NCI-H187 (cell line): ENCODE results near the gene EIF4G2.
"Not testable (repeated sequence)": the region's sequence is repeated elsewhere in the genome, so short reads cannot be mapped to it uniquely, and the experiment has no call there.

Source experiments
- DNase-seq, 2 experiments: peaks; one replicate each; lab custom pipeline; 2025; lab: John Stamatoyannopoulos, UW

EIF4G2 gene

DNA sequence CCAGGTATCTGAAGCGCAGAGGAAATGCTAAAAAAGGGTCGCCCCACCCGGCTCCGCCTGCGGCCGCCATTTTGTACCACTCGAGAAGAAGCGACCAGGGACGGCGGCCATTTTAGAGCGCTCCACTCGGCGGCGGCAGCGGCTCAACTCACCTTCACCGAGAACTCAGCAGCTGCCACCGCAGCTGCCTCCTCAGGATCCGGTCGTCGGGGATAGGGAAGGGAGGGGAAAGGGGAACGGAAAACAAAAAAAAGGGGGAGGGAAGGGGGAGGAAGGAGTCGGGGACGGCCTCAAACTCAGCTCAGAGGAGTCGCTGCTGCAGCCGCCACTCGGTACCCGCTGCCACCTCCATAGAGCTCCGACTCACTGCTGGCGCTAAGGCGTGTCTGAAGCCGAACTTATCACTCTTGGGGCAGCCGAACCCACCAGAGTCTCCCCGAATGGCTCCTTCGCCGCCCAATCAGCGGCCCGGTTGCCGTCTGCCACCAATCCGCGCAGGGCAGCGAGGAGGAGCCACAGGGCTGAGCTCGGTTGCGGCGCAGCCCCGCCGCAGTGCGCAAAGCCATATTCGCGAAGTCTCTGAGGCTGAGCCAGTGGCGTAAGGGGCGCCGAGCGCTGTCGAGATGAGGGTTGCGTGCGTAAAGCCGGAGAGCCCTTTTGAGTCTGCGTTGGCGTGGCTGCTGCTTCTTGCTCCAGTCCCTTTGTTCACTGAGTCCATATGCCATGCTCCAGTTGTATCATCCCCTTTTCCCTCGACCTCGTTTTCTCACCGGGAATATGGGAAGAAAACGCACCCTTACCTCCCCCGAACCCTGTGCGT is at the start of gene EIF4G2:
Gene EIF4G2, minus strand, starts transcription at position 374 of the 820 bp plus-strand sequence.
- DNase-seq, result peak; percentile 97 to 99

GRCh38 chr11:10857709-10858438 is 49.1 kb upstream of the EIF4G2 start, which contains the start of gene ZBED5:
Gene ZBED5 (minus strand): TSS chr11:10858053. CDS start chr11:10854945, 3,108 bp downstream.
- DNase-seq, result peak; percentile 98

- DNase-seq, result no peak
Observed at GRCh38 chr11:10857459-10857708, 48.7 kb upstream of the EIF4G2 start.

GRCh38 chr11:10856689-10857458 is 48.1 kb upstream of the EIF4G2 start:
- DNase-seq, result peak in 1 of 2 experiments; percentile 63

DNA sequence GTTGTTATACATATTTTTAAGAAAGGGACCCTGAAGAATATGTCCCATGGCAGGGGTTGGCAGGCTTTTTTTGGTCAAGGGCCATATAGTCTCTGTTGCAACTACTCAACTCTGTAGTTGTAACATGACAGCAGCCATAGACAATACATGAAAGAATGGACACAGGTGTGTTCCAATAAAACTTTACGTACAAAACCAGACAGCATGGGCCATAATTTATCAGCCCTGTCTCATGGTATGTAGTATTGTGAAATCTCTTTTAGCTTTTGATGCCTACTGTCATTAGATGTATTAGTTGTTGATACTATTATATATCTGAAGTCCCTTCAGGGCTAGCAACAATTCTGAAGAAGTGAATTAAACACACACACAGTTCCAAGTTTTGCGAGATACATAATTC is 46.6 kb upstream of the EIF4G2 start:
- DNase-seq, result no peak

DNA sequence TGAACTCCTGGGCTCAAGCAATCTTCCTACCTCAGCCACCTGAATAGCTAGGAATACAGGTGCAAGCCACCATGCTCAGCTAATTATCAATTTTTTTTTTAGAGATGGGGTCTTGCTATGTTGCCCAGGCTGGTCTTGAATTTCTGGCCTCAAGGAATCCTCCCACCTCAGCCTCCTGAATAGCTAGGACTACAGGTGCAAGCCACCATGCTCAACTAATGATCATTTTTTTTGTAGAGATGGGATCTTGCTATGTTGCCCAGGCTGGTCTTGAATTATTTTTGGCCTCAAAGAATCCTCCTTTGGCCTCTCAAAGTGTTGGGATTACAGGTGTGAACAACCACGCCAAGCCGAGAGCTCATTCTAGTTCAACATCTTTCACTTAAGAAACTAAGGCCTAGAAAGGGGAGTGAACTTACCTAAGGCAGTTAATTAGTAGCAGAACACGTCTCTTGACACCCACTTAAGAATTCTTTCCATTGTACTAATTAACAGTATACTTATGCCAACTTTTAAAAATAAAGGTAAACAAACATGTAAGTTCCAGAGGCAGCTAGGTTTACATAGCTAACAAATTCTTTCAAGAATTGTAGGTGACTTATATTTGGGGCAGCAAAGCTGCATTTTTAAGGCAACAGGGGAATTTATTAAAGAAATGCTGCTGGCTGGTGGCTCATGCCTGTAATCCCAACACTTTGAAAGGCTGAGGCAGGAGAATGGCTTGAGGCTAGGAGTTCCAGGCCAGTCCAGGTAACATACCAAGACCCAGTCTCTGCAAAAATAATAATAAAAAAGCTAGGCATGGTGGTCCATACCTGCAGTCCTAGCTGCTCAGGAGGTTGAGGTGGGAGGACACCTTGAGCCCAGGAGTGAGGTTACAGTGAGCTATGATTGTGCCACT is 39.5 kb upstream of the EIF4G2 start:
- no peak for DNase-seq

GRCh38 chr11:10846660-10847059 is 37.9 kb upstream of the EIF4G2 start:
- DNase-seq, result no peak

DNA sequence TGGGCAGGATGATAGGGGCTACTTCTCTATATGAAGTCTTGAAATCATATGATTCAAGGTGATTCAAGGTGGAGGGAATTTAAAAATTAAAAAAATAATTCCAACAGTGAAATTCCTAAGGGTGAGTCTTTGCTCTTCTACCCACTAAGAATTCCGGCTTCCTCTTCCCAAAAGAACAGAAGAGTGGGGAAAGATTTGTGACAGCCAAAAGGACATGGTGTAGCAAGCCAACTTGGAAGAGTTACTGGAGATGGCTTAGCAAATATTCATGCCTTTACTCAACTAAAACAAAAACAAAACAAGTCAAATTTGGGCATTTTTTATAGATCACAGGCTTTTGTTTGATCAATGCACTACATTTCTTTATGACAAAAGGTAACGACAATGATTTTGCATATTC is 36.9 kb upstream of the EIF4G2 start:
- DNase-seq, result no peak

- no peak for DNase-seq
Observed at GRCh38 chr11:10844796-10845195, 36.1 kb upstream of the EIF4G2 start.

- DNase-seq, result no peak
Observed at GRCh38 chr11:10844356-10844755, 35.6 kb upstream of the EIF4G2 start.

- DNase-seq, result no peak
Observed at GRCh38 chr11:10838881-10839280, 30.2 kb upstream of the EIF4G2 start.

- no peak for DNase-seq
Observed at GRCh38 chr11:10838083-10838482, 29.4 kb upstream of the EIF4G2 start.

GRCh38 chr11:10836884-10837283 is 28.2 kb upstream of the EIF4G2 start:
- DNase-seq, result not testable (repeated sequence)

- no peak for DNase-seq
Observed at GRCh38 chr11:10829139-10829538, 20.4 kb upstream of the EIF4G2 start.

GRCh38 chr11:10828402-10828801 is 19.7 kb upstream of the EIF4G2 start:
- DNase-seq, result no peak

GRCh38 chr11:10824888-10825287 is 16.2 kb upstream of the EIF4G2 start:
- DNase-seq, result no peak

- DNase-seq, result no peak
Observed at GRCh38 chr11:10823152-10823579, 14.4 kb upstream of the EIF4G2 start.

- not testable (repeated sequence) for DNase-seq
Observed at GRCh38 chr11:10822491-10822890, 13.8 kb upstream of the EIF4G2 start.

- DNase-seq, result no peak
Observed at GRCh38 chr11:10818594-10818993, 9.9 kb upstream of the EIF4G2 start.

DNA sequence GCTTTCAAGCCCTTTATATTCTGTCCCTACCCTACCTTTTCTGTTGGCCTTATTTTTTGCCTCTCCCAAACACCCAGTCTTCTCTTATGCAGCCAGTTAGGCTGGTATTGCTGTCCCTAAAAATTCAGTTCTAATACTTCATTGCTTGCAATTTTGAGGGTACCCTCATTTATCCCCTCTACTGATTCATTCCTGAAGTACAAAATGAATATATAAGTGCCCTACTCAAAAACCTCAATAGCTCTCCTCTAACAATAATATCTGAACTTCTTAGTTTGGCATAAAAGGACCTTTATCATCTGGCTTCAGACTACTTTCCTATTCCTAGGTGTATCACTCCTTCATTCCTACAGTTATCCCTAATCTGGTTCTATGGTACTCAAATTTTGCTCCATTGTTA is 5.2 kb upstream of the EIF4G2 start:
- no peak for DNase-seq

GRCh38 chr11:10809373-10810160 is 841 bp upstream of the EIF4G2 start:
- peak in 1 of 2 experiments; percentile 66 for DNase-seq
